GM19328 (cell line): ENCODE measurements around the gene ZFHX3.
A peak's percentile ranks its signal among the peaks of the same experiment; 100 is the strongest.

Experiments used
- ATAC-seq: cut with Tn5 transposase; IDR thresholded peaks from one replicate; pipeline ENCODE4 v1.9.1; 2021; ENCODE audit warnings: mild to moderate bottlenecking, moderate library complexity; ENCODE audit not compliant: unreplicated experiment

ZFHX3 gene

GRCh38 chr16:73041676-73042075 is 6.3 kb downstream of the ZFHX3 start:
- no peak for ATAC-seq

- ATAC-seq = no peak
Observed at GRCh38 chr16:73040735-73041402, 7.1 kb downstream of the ZFHX3 start.

GRCh38 chr16:73040136-73040535 is 7.8 kb downstream of the ZFHX3 start:
- no peak for ATAC-seq

GRCh38 chr16:73037845-73038570 is 9.9 kb downstream of the ZFHX3 start:
- no peak for ATAC-seq

- no peak for ATAC-seq
Observed at GRCh38 chr16:73037331-73037745, 10.6 kb downstream of the ZFHX3 start.

GRCh38 chr16:73036074-73036826 is 11.7 kb downstream of the ZFHX3 start:
- peak; percentile 57 for ATAC-seq

- no peak for ATAC-seq
Observed at GRCh38 chr16:73034374-73034773, 13.6 kb downstream of the ZFHX3 start.

GRCh38 chr16:73033271-73033998 is 14.5 kb downstream of the ZFHX3 start:
- ATAC-seq = no peak

GRCh38 chr16:73032541-73033270 is 15.2 kb downstream of the ZFHX3 start:
- ATAC-seq = no peak

- ATAC-seq = no peak
Observed at GRCh38 chr16:73031984-73032383, 15.9 kb downstream of the ZFHX3 start.

GRCh38 chr16:73031155-73031866 is 16.6 kb downstream of the ZFHX3 start:
- no peak for ATAC-seq

- ATAC-seq = no peak
Observed at GRCh38 chr16:73028721-73029361, 19.1 kb downstream of the ZFHX3 start.

GRCh38 chr16:73028263-73028662 is 19.7 kb downstream of the ZFHX3 start:
- no peak for ATAC-seq

GRCh38 chr16:73027685-73028111 is 20.2 kb downstream of the ZFHX3 start:
- ATAC-seq = no peak

GRCh38 chr16:73026754-73027684 is 20.9 kb downstream of the ZFHX3 start:
- no peak for ATAC-seq

GRCh38 chr16:73025856-73026210 is 22.1 kb downstream of the ZFHX3 start:
- no peak for ATAC-seq

GRCh38 chr16:73025151-73025855 is 22.6 kb downstream of the ZFHX3 start:
- no peak for ATAC-seq
